Adipocyte (in vitro differentiated cells): ENCODE results near the gene IL11.
"Not testable (repeated sequence)": the region's sequence is repeated elsewhere in the genome, so short reads cannot be mapped to it uniquely, and the experiment has no call there.

Experiments used
- DNase-seq: peaks from one replicate; pipeline ENCODE4 v3.0.0-alpha.2; 2015; ENCODE audit warnings: low read depth
- H3K27me3 ChIP-seq: replicated peaks from 2 replicates; pipeline ENCODE4 v1.7.0; 2013; ENCODE audit warnings: mild to moderate bottlenecking, low read length, moderate library complexity; ENCODE audit not compliant: control insufficient read depth, insufficient read depth
- H3K36me3 ChIP-seq: 2 replicates; pipeline ENCODE4 v1.7.0; 2013; ENCODE audit warnings: low read length, mild to moderate bottlenecking, moderate library complexity; ENCODE audit not compliant: control insufficient read depth, insufficient read depth, severe bottlenecking
- H3K4me1 ChIP-seq: 2 replicates; pipeline ENCODE4 v1.7.0; 2013; ENCODE audit warnings: mild to moderate bottlenecking, low read length, moderate library complexity; ENCODE audit not compliant: control insufficient read depth, insufficient read depth
- H3K4me3 ChIP-seq: 2 replicates; pipeline ENCODE4 v1.7.0; 2013; ENCODE audit warnings: mild to moderate bottlenecking, low read length, moderate library complexity
- H3K9ac ChIP-seq: 2 replicates; pipeline ENCODE4 v1.7.0; 2013; ENCODE audit warnings: mild to moderate bottlenecking, low read length, moderate library complexity
- H3K9me3 ChIP-seq: 2 replicates; pipeline ENCODE4 v1.7.0; 2013; ENCODE audit warnings: mild to moderate bottlenecking, low read length, moderate library complexity; ENCODE audit not compliant: control insufficient read depth

IL11 gene

DNA sequence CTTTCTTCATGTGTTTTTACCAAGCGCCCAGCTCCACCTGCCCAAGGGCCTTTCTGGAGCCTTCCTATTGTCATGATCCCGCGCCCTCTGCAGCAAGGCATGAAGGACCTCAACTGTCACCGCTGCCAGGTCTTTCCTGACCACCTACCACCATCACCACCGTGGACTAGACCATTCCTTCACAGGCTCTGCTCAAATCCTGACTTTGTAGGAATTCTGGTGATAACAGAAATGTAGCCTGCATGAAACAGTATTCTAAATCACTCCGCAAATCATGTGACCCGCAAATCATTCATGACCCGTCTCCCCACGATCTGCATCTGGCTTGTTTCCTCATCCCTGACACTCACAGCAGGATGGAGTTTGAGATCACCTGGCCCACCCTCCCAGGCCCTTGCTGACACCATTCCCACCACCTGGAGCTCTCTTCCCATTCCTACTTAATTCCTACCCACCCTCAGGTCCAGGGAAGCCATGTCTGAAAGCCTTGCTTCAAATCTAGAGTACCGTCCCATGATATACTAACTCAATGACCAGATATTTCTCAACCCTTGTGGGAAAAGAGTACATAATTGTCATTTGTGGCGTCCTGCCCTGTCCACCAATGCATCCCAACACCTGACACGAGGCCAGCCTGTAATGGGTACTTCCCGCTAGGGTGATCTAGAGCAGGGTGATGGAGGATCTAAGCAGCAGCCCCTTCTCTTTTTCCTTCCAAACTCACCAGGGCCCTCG is 36.0 kb upstream of the IL11 start:
- no peak for DNase-seq
- Histone ChIP-seq H3K4me3 (peak overlapping the region; percentile 87), H3K4me1 (peaks cover 17% of the 10 kb centered on the region), H3K36me3 (peaks cover 38% of the 10 kb centered on the region), H3K9me3 (no peaks in the 10 kb centered on the region), H3K9ac (peak overlapping the region; percentile 91), H3K27me3 (no peaks in the 10 kb centered on the region)

- DNase-seq: no peak
- H3K4me1 ChIP-seq: peaks cover 17% of the 10 kb centered on the region
- peak overlapping the region; percentile 87 for H3K4me3 ChIP-seq
- H3K27me3 ChIP-seq: no peaks in the 10 kb centered on the region
- H3K36me3 ChIP-seq: peaks cover 42% of the 10 kb centered on the region
- no peaks in the 10 kb centered on the region for H3K9me3 ChIP-seq
- peak overlapping the region; percentile 91 for H3K9ac ChIP-seq
These were observed 35.4 kb upstream of the IL11 start for GRCh38 chr19:55405638-55406037.

DNA sequence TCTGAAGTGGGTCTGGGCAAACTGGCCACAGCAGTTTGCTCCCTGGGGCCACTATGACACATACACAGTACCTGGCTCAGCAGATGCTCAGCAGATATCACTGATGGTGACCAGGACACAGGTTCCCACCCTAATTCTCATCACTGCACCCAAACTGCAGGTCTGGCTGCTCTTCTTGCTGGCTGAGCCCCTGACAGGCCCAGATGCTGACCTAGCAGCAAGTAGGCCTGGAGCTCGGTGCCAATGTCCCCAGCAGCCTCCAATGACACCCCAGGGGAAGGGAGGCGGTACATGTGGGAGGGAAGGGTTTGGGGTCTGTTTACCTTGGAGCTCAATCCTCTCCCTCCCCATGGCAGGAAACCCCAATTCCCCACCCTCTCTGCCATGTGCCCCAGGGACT is 32.2 kb upstream of the IL11 start:
- H3K4me1 ChIP-seq: peaks cover 12% of the 10 kb centered on the region
- H3K36me3 ChIP-seq: peaks cover 46% of the 10 kb centered on the region
- H3K9ac ChIP-seq: peak overlapping the region; percentile 21
- DNase-seq: no peak
- no peaks in the 10 kb centered on the region for H3K27me3 ChIP-seq
- H3K9me3 ChIP-seq: no peaks in the 10 kb centered on the region
- no peak overlapping the region for H3K4me3 ChIP-seq

DNA sequence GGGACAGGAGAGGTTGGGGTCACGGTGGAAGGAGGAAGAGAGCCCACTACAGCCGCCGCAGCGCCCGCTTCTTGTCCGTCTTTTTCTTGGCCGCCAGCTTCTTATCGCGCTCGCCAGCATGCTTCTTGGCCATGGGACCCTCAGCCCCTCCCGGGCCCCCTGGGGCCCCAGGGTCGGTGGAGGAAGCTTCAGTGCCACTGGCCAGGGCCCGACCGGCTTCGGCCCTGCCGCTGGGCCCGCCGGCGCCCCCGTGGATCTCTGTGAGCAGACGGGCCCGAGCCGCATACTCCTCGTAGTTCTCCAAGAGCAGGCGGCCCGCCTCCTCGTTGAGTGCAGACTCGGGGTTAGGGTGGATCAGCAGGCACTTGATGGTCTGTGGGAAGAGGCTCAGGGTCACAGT is 31.1 kb upstream of the IL11 start:
- H3K36me3 ChIP-seq: peaks cover 45% of the 10 kb centered on the region
- not testable (repeated sequence) for H3K27me3 ChIP-seq, H3K4me1 ChIP-seq, H3K9me3 ChIP-seq, H3K9ac ChIP-seq, DNase-seq, H3K4me3 ChIP-seq

DNA sequence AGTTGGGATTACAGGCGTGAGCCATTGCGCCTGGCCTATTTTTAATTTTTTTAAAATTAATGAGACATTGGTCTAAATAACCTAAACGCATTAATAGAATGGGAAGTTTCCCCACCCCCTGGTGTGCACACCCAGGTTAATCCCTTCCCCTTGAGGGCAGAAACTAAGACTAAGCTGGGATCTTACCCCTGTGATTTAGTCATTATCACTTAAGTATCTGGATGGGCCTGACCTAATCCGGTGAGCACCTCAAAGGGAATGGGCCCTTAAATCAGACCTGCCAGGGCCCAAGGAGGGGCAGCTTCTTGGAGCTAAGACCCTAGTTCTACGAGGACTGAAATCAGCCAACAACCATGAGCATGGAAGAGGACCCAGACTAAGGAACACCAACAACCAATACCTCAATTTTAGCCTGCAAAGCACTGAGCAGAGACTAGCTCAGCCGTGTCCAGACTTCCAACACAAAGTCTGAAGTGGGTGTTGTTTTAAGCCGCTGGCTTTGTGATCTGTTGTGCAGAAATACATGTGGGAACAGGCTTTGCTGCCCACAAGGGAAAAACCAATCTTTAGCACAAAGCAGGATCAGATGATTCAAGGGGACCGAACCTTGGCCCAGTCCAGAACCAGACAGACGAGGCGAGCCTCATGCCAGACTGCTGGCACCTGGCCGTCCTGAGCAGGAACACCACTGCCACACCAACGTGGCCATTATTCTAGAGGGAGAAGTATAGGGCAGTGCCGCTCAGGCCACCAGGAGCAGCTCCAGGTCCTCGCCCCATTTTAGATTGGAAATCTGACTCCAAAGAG is 30.2 kb upstream of the IL11 start:
- Histone ChIP-seq H3K9me3 (no peaks in the 10 kb centered on the region), H3K36me3 (peaks cover 36% of the 10 kb centered on the region), H3K9ac (no peak overlapping the region), H3K27me3 (no peaks in the 10 kb centered on the region), H3K4me1 (no peaks in the 10 kb centered on the region), H3K4me3 (no peak overlapping the region)
- DNase-seq: no peak

DNA sequence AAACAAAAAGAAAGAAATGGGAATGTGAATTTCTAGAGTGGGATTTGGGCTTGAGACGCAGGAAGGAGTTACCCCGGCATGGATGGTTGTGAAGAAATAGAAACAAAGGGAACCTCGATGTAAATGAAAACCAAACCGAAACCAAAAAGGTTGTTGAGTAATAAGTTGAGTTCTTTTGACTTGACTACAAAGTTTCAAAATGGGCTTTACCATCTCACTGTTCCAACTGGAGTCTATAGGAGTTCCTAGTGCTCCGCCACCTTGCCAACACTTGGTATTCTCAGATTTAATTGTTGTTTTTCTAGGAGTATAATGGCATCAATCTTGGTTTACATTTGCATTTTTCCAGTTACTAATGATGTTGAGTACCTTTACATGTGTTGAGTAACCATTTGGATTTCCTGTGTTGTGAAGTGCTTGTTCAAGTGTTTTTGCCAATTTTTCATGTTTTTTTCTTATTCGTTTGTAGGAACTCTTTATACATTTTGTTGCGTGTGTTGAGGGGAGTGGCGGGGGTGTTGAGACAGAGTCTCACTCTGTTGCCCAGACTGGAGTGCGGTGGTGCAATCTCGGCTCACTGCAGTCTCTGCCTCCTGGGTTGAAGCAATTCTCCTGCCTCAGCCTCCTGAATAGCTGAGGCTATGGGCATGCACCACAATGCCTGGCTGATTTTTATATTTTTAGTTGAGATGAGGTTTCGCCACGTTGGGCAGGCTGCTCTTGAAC is 28.1 kb upstream of the IL11 start:
- Histone ChIP-seq H3K9ac (no peak overlapping the region), H3K9me3 (no peaks in the 10 kb centered on the region), H3K36me3 (peaks cover 25% of the 10 kb centered on the region), H3K27me3 (no peaks in the 10 kb centered on the region), H3K4me3 (no peak overlapping the region), H3K4me1 (no peaks in the 10 kb centered on the region)
- DNase-seq: no peak

- H3K27me3 ChIP-seq: no peaks in the 10 kb centered on the region
- H3K4me3 ChIP-seq: no peak overlapping the region
- no peak for DNase-seq
- no peak overlapping the region for H3K9ac ChIP-seq
- H3K9me3 ChIP-seq: no peaks in the 10 kb centered on the region
- peaks cover 32% of the 10 kb centered on the region for H3K36me3 ChIP-seq
- H3K4me1 ChIP-seq: peaks cover 38% of the 10 kb centered on the region
These were observed 22.8 kb upstream of the IL11 start for GRCh38 chr19:55392820-55393761.

- no peaks in the 10 kb centered on the region for H3K27me3 ChIP-seq
- peaks cover 43% of the 10 kb centered on the region for H3K36me3 ChIP-seq
- no peak for DNase-seq
- no peak overlapping the region for H3K4me3 ChIP-seq
- no peaks in the 10 kb centered on the region for H3K9me3 ChIP-seq
- H3K4me1 ChIP-seq: peaks cover 49% of the 10 kb centered on the region
- H3K9ac ChIP-seq: peak overlapping the region; percentile 98
These were observed 21.7 kb upstream of the IL11 start for GRCh38 chr19:55391702-55392615.

- no peak for DNase-seq
- Histone ChIP-seq H3K27me3 (no peaks in the 10 kb centered on the region), H3K4me1 (peaks cover 52% of the 10 kb centered on the region), H3K9me3 (no peaks in the 10 kb centered on the region), H3K36me3 (peaks cover 44% of the 10 kb centered on the region), H3K4me3 (no peak overlapping the region), H3K9ac (peak overlapping the region; percentile 98)
These were observed 21.0 kb upstream of the IL11 start for GRCh38 chr19:55391191-55391670.

- H3K36me3 ChIP-seq: peaks cover 44% of the 10 kb centered on the region
- DNase-seq: no peak
These were observed 20.2 kb upstream of the IL11 start for GRCh38 chr19:55390461-55390880.

More at GRCh38 chr19:55390461-55390880, 20.2 kb upstream of the IL11 start:
- peaks cover 52% of the 10 kb centered on the region for H3K4me1 ChIP-seq
- no peak overlapping the region for H3K4me3 ChIP-seq
- H3K27me3 ChIP-seq: no peaks in the 10 kb centered on the region
- no peaks in the 10 kb centered on the region for H3K9me3 ChIP-seq
- H3K9ac ChIP-seq: peak overlapping the region; percentile 98
